Type B pancreatic cell (in vitro differentiated cells): ENCODE measurements around the gene TM9SF3. TPM values are rescaled to one million over a fixed set of nuclear protein-coding genes. Genes with fewer than 3 reads are reported as not detected.
A peak's percentile ranks its signal among the peaks of the same experiment; 100 is the strongest.

ENCODE experiments used
- DNase-seq: peaks from one replicate; pipeline ENCODE4 v3.0.0; 2021; ENCODE audit warnings: mixed read lengths; ENCODE audit not compliant: unreplicated experiment; ENCODE audit errors: extremely low spot score
- H3K27ac Mint-ChIP-seq: 2 replicates; pipeline ENCODE4 v1.8.0; 2021; ENCODE audit warnings: mild to moderate bottlenecking, mixed read lengths
- H3K27me3 Mint-ChIP-seq: 2 replicates; pipeline ENCODE4 v1.8.0; 2021; ENCODE audit warnings: mixed read lengths
- H3K36me3 Mint-ChIP-seq: 2 replicates; pipeline ENCODE4 v1.8.0; 2021; ENCODE audit warnings: mixed read lengths
- H3K4me1 Mint-ChIP-seq: one replicate; pipeline ENCODE4 v1.8.0; 2021; ENCODE audit warnings: mixed read lengths; ENCODE audit not compliant: unreplicated experiment
- H3K4me3 Mint-ChIP-seq: 2 replicates; pipeline ENCODE4 v1.8.0; 2021; ENCODE audit warnings: mild to moderate bottlenecking, mixed read lengths
- H3K9me3 Mint-ChIP-seq: 2 replicates; pipeline ENCODE4 v1.8.0; 2021; ENCODE audit warnings: mixed read lengths
- total RNA-seq: library from RNA; stranded (reverse); gene quantifications from 2 replicates; pipeline ENCODE4 v1.2.1, GENCODE V29; 2021; ENCODE audit warnings: low replicate concordance
- TF ChIP-seq, protein P1 (sequence below): fragments of 200-600 bp; sonication (generic); conservative IDR thresholded peaks from 2 replicates; pipeline ENCODE4 v1.5.0; 2021; ENCODE audit warnings: antibody characterized with exemption, mild to moderate bottlenecking

The TM9SF3 gene
- total RNA-seq, 1 donor from 2014 or later: 152 TPM

DNA sequence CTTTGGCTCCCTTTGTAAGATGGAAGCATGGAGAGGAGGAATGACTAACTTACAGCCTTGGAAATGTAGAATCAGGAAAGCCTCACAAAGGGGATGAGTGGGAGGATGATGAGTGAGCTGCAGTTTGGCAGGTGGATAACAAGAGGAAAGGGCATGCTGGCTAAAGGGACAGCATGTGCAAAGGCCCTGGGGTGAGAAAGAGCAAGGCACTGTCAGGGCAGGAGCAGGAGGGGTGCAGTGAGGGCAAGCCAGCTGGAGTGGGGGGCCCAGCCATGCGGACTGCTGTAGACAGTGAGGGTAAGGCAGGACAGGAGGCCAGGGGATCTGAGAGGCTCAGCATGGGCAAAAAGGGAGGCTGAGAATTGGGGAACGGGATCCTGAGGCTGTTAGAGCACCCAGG is 93.6 kb downstream of the TM9SF3 start:
- TF ChIP-seq, protein P1, sequence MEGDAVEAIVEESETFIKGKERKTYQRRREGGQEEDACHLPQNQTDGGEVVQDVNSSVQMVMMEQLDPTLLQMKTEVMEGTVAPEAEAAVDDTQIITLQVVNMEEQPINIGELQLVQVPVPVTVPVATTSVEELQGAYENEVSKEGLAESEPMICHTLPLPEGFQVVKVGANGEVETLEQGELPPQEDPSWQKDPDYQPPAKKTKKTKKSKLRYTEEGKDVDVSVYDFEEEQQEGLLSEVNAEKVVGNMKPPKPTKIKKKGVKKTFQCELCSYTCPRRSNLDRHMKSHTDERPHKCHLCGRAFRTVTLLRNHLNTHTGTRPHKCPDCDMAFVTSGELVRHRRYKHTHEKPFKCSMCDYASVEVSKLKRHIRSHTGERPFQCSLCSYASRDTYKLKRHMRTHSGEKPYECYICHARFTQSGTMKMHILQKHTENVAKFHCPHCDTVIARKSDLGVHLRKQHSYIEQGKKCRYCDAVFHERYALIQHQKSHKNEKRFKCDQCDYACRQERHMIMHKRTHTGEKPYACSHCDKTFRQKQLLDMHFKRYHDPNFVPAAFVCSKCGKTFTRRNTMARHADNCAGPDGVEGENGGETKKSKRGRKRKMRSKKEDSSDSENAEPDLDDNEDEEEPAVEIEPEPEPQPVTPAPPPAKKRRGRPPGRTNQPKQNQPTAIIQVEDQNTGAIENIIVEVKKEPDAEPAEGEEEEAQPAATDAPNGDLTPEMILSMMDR: no peak

DNA sequence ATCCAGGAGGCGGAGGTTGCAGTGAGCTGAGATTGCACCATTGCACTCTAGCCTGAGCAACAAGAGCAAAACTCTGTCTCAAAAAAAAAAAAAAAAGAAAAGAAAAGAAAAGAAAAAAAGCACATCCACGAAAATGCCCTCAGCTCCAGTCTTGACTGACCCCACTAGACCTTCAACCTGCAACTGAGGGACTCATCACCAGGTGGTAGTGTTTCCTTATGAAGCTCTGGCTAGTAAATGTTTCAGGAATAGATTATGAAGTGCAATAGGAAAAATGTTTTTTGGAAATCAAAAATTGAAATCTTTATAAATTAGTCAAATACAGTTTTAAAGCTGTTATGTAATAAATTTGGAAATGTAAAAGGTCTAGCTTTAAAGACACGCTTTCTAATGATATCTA is 95.5 kb downstream of the TM9SF3 start:
- Mint-ChIP-seq H3K36me3 (no peaks in the 10 kb centered on the region), H3K27ac (no peak overlapping the region), H3K4me1 (no peaks in the 10 kb centered on the region), H3K9me3 (no peaks in the 10 kb centered on the region), H3K27me3 (peaks cover 36% of the 10 kb centered on the region), H3K4me3 (no peak overlapping the region)
- no peak for DNase-seq
- TF ChIP-seq, protein P1: peak; percentile 47

More for the DNA sequence above, 93.6 kb downstream of the TM9SF3 start:
- H3K27me3 Mint-ChIP-seq: peaks cover 34% of the 10 kb centered on the region
- no peak for DNase-seq
- no peak overlapping the region for H3K27ac Mint-ChIP-seq
- no peaks in the 10 kb centered on the region for H3K4me1 Mint-ChIP-seq
- no peaks in the 10 kb centered on the region for H3K36me3 Mint-ChIP-seq
- H3K4me3 Mint-ChIP-seq: no peak overlapping the region
- no peaks in the 10 kb centered on the region for H3K9me3 Mint-ChIP-seq

- peaks cover 38% of the 10 kb centered on the region for H3K27me3 Mint-ChIP-seq
- no peaks in the 10 kb centered on the region for H3K4me1 Mint-ChIP-seq
- no peaks in the 10 kb centered on the region for H3K36me3 Mint-ChIP-seq
- TF ChIP-seq, protein P1: no peak
- no peak overlapping the region for H3K4me3 Mint-ChIP-seq
- no peak for DNase-seq
- H3K27ac Mint-ChIP-seq: no peak overlapping the region
- H3K9me3 Mint-ChIP-seq: no peaks in the 10 kb centered on the region
Measured at GRCh38 chr10:96488161-96488935, 98.5 kb downstream of the TM9SF3 start.

GRCh38 chr10:96482815-96483588 is 103.8 kb downstream of the TM9SF3 start:
- no peak for DNase-seq
- peaks cover 44% of the 10 kb centered on the region for H3K27me3 Mint-ChIP-seq

GRCh38 chr10:96478355-96478754 is 108.5 kb downstream of the TM9SF3 start:
- Mint-ChIP-seq H3K27me3 (peaks cover 42% of the 10 kb centered on the region), H3K4me1 (no peaks in the 10 kb centered on the region), H3K9me3 (no peaks in the 10 kb centered on the region), H3K27ac (no peak overlapping the region), H3K4me3 (no peak overlapping the region), H3K36me3 (no peaks in the 10 kb centered on the region)
- no peak for DNase-seq
- TF ChIP-seq, protein P1: no peak

More at GRCh38 chr10:96482815-96483588, 103.8 kb downstream of the TM9SF3 start:
- no peaks in the 10 kb centered on the region for H3K9me3 Mint-ChIP-seq
- TF ChIP-seq, protein P1: no peak
- H3K4me3 Mint-ChIP-seq: no peak overlapping the region
- no peaks in the 10 kb centered on the region for H3K36me3 Mint-ChIP-seq
- H3K27ac Mint-ChIP-seq: no peak overlapping the region
- no peaks in the 10 kb centered on the region for H3K4me1 Mint-ChIP-seq
